ENCODE data around the gene GINS2. TPM values are rescaled to one million over a fixed set of nuclear protein-coding genes. Genes with fewer than 3 reads are reported as not detected.

The GINS2 gene
- total and polyA plus RNA-seq, 2 donors (not counting 3 experiments of a cell fraction or from before 2014, with no cell fraction given): 10.4 to 24.1 TPM

- no peaks in the 10 kb centered on the region for H3K9me1 ChIP-seq (replicated peaks; ENCODE audit: control insufficient read depth, extremely low read depth, insufficient read depth, low read length)
- no peaks in the 10 kb centered on the region for H3K36me3 ChIP-seq (ENCODE audit: control insufficient read depth in 2 of 2, extremely low read depth in 1 of 2, insufficient read depth in 2 of 2, low read length in 2 of 2)
- ChIA-PET POLR2A (no interaction called here), CTCF (no interaction called here)
- H3K4me1 ChIP-seq (ENCODE audit: control insufficient read depth, extremely low read depth, insufficient read depth, low read length): no peaks in the 10 kb centered on the region
- H3K9me3 ChIP-seq (replicated peaks; ENCODE audit: control insufficient read depth, insufficient read depth, low read length): no peaks in the 10 kb centered on the region
- H2AFZ ChIP-seq (ENCODE audit: low read depth, low read length): no peak overlapping the region
- H3K4me3 ChIP-seq (replicated peaks in 1 of 3; ENCODE audit: insufficient read depth in 1 of 3, low read depth in 1 of 3, low read length in 3 of 3): no peak overlapping the region
- no peak overlapping the region for H3K4me2 ChIP-seq (ENCODE audit: insufficient read depth, low read length)
- intact Hi-C loops (cut with micrococcal nuclease): no loop called here
- no peak for TF ChIP-seq MAX (IDR thresholded peaks at IDR 0.05; ENCODE audit: insufficient read depth, insufficient read length)
- no peak for TF ChIP-seq POLR2AphosphoS5 (IDR thresholded peaks at IDR 0.05; ENCODE audit: insufficient read depth, low read depth, low read length)
- BruUV-seq (replicated peaks): no TSS peak
- dilution Hi-C loops (cut with MboI; ENCODE audit: extremely low pct_ligation_motif_present, low sequenced_read_pairs): no loop called here
- FAIRE-seq (no peak), DNase-seq (ENCODE audit: low read depth, low spot score) (no peak)
- H3K27me3 ChIP-seq (ENCODE audit: control insufficient read depth in 2 of 2, insufficient read depth in 2 of 2, low read length in 2 of 2): no peaks in the 10 kb centered on the region
- H3K9ac ChIP-seq (replicated peaks; ENCODE audit: extremely low read depth, insufficient read depth, low read length): no peak overlapping the region
- no peaks in the 10 kb centered on the region for H3K79me2 ChIP-seq (ENCODE audit: control insufficient read depth, insufficient read depth, low read length)
- H4K20me1 ChIP-seq (replicated peaks; ENCODE audit: control insufficient read depth, extremely low read depth, insufficient read depth, low read length): no peaks in the 10 kb centered on the region
- H3K27ac ChIP-seq (ENCODE audit: insufficient read depth, low read depth, low read length): no peak overlapping the region
Observed at GRCh38 chr16:85651629-85652430, 36.9 kb downstream of the GINS2 start.

GRCh38 chr16:85650844-85651628 is 37.7 kb downstream of the GINS2 start:
- Histone ChIP-seq H2AFZ (ENCODE audit: low read depth, low read length) (no peak overlapping the region), H3K9me1 (replicated peaks; ENCODE audit: control insufficient read depth, extremely low read depth, insufficient read depth, low read length) (no peaks in the 10 kb centered on the region), H3K9me3 (replicated peaks; ENCODE audit: control insufficient read depth, insufficient read depth, low read length) (no peaks in the 10 kb centered on the region), H3K4me3 (replicated peaks in 1 of 3; ENCODE audit: insufficient read depth in 1 of 3, low read depth in 1 of 3, low read length in 3 of 3) (no peak overlapping the region), H3K27ac (ENCODE audit: insufficient read depth, low read depth, low read length) (no peak overlapping the region), H3K27me3 (ENCODE audit: control insufficient read depth in 2 of 2, insufficient read depth in 2 of 2, low read length in 2 of 2) (no peaks in the 10 kb centered on the region), H3K4me1 (ENCODE audit: control insufficient read depth, extremely low read depth, insufficient read depth, low read length) (no peaks in the 10 kb centered on the region), H3K9ac (replicated peaks; ENCODE audit: extremely low read depth, insufficient read depth, low read length) (no peak overlapping the region), H4K20me1 (replicated peaks; ENCODE audit: control insufficient read depth, extremely low read depth, insufficient read depth, low read length) (no peaks in the 10 kb centered on the region), H3K79me2 (ENCODE audit: control insufficient read depth, insufficient read depth, low read length) (no peaks in the 10 kb centered on the region), H3K4me2 (ENCODE audit: insufficient read depth, low read length) (no peak overlapping the region), H3K36me3 (ENCODE audit: control insufficient read depth in 2 of 2, extremely low read depth in 1 of 2, insufficient read depth in 2 of 2, low read length in 2 of 2) (no peaks in the 10 kb centered on the region)
- TF ChIP-seq CTCF (IDR thresholded peaks at IDR 0.05; ENCODE audit: extremely low read depth in 1 of 2, insufficient read depth in 1 of 2, low read depth in 1 of 2, low read length in 2 of 2) (no peak), POLR2A (IDR thresholded peaks at IDR 0.05; ENCODE audit: low read depth, low read length) (no peak), POLR2AphosphoS5 (IDR thresholded peaks at IDR 0.05; ENCODE audit: insufficient read depth, low read depth, low read length) (no peak), JUN (IDR thresholded peaks at IDR 0.05; ENCODE audit: borderline replicate concordance, insufficient read depth, insufficient read length, low read depth) (no peak), FOS (IDR thresholded peaks at IDR 0.05; ENCODE audit: borderline replicate concordance, insufficient read depth, low read length) (no peak), GATA2 (IDR thresholded peaks at IDR 0.05; ENCODE audit: insufficient read depth, insufficient read length, low read depth, low read length) (no peak), MYC (IDR thresholded peaks at IDR 0.05; ENCODE audit: low read depth, low read length) (no peak), MAX (IDR thresholded peaks at IDR 0.05; ENCODE audit: insufficient read depth, insufficient read length) (no peak), EZH2 (IDR thresholded peaks at IDR 0.05; ENCODE audit: borderline replicate concordance, low read depth, low read length, severe bottlenecking) (no peak)
- FAIRE-seq (no peak), DNase-seq (ENCODE audit: low read depth, low spot score) (no peak)
- dilution Hi-C loops (cut with MboI; ENCODE audit: extremely low pct_ligation_motif_present, low sequenced_read_pairs) (no loop called here), intact Hi-C loops (cut with micrococcal nuclease) (no loop called here)
- CTCF ChIA-PET: interaction anchor here (1.8 to 3.5 kb wide), 2 partner anchors 8 to 35 kb away, joined by 6 to 16 read pairs; no protein-coding TSS in a partner anchor
- POLR2A ChIA-PET: no interaction called here
- no TSS peak for BruUV-seq (replicated peaks)

All from endothelial cell of umbilical vein (primary cell).